Kidney (tissue), 14 donors: ENCODE measurements around the gene SH3RF3. TPM values are rescaled to one million over a fixed set of nuclear protein-coding genes. Genes with fewer than 3 reads are reported as not detected.

Experiments used
- DNase-seq, 5 donors: peaks; one replicate each; pipeline ENCODE4 v3.0.0-alpha.2; 2013 to 2020
- FAIRE-seq: peaks from 2 replicates; lab custom pipeline; 2012; peaks lifted over from hg19 to GRCh38; lab: Jason Lieb, UNC
- H3K27ac ChIP-seq, 2 donors: one replicate each; pipeline ENCODE4 v1.7.0; 2013; ENCODE audit warnings: low read depth in 2 of 2, low read length in 2 of 2, inconsistent platforms in 1 of 2
- H3K27me3 ChIP-seq: one replicate; pipeline ENCODE4 v1.7.1; 2013; ENCODE audit warnings: low read length, inconsistent platforms; ENCODE audit not compliant: control insufficient read depth, insufficient read depth
- H3K36me3 ChIP-seq, 3 donors: one replicate each; pipeline versions ENCODE4 v1.7.0 to v1.7.1; 2013; ENCODE audit warnings: low read length in 3 of 3, control low read depth in 1 of 3, inconsistent platforms in 1 of 3; ENCODE audit not compliant: insufficient read depth in 3 of 3, control insufficient read depth in 2 of 3
- H3K4me1 ChIP-seq, 3 donors: one replicate each; pipeline versions ENCODE4 v1.7.0 to v1.7.1; 2013; ENCODE audit warnings: low read length in 3 of 3, inconsistent platforms in 1 of 3, low read depth in 1 of 3; ENCODE audit not compliant: control insufficient read depth in 2 of 3, insufficient read depth in 2 of 3
- H3K4me3 ChIP-seq, 3 donors: one replicate each; pipeline versions ENCODE4 v1.7.0 to v1.8.1; 2013; ENCODE audit warnings: low read length in 3 of 3, control low read depth in 1 of 3, inconsistent platforms in 1 of 3
- H3K9ac ChIP-seq, 3 donors: one replicate each; pipeline versions ENCODE4 v1.7.0 to v1.7.1; 2013; ENCODE audit warnings: low read length in 3 of 3, control low read depth in 1 of 3, inconsistent platforms in 1 of 3
- H3K9me3 ChIP-seq, 3 donors: one replicate each; pipeline versions ENCODE4 v1.7.0 to v1.7.1; 2013; ENCODE audit warnings: low read length in 3 of 3, control low read depth in 1 of 3, inconsistent platforms in 1 of 3; ENCODE audit not compliant: control insufficient read depth in 2 of 3, insufficient read depth in 1 of 3
- intact Hi-C: fragments of 100-400 bp; cut with DNase I; formaldehyde crosslinking; loops from one replicate; pipeline ENCODE4 v1.11.1; 2022
- polyA plus RNA-seq: library from polyadenylated mRNA; stranded (reverse); fragments of 350-450 nt; fragmentation: Illumina TruSeq; extraction: RNeasy Lipid Tissue Mini Kit (QIAGEN cat#74804); gene quantifications from one replicate; pipeline ENCODE4 v1.2.3, GENCODE V29; 2014; ENCODE audit warnings: low read depth, low replicate concordance; ENCODE audit not compliant: insufficient read depth
- total RNA-seq: library from RNA; stranded (reverse); fragmentation: NEBNext Ultra II Directional; extraction: Animal tissue kit (Norgen Biotek cat#: 25700); gene quantifications from one replicate; pipeline ENCODE4 v1.2.1, GENCODE V29; 2021
- TF ChIP-seq, protein P1 (sequence below): IDR thresholded peaks from 3 replicates; pipeline ENCODE4 v1.5.1; 2012; ENCODE audit warnings: mild to moderate bottlenecking, moderate library complexity, borderline replicate concordance; ENCODE audit not compliant: insufficient read depth; ENCODE audit errors: extremely low read depth
- donor health status: control.
- donor health status: control.
- donor health status: control.
- donor health status: control.
- donor health status: control.
- donor health status: DM: yes; HTN: yes; CAD: no.
- donor health status: Normal renal cell carcinoma (clear cell type).

The SH3RF3 gene
- total and polyA plus RNA-seq, 2 donors from 2014 or later = 1.7 to 10.7 TPM

DNA sequence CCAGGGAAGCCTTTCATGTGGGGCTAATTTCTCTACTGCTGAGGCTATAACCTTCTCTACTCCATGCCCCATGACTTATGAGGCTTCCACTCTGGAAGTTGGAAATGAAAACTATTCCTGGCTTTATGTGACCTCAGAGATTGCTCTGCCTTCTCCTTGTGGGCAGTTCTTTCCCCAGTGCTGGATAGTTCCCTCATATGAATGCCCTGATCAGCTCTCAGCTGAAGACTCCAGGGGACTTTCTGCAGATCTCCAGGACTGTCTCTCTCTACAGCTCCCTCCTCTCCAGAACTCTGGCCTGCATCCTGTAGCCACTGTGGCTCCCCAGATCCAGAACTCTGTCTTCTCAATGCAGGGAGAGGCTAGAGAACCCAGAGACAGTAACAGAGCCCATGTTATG is 249.7 kb downstream of the SH3RF3 start:
- Histone ChIP-seq H3K4me1 (peaks cover 0 to 7% (median 5%) of the 10 kb centered on the region in 3 donors), H3K27ac (no peak overlapping the region), H3K9me3 (no peaks in the 10 kb centered on the region), H3K9ac (no peak overlapping the region), H3K36me3 (no peaks in the 10 kb centered on the region), H3K27me3 (no peaks in the 10 kb centered on the region), H3K4me3 (no peak overlapping the region)
- FAIRE-seq (no peak), DNase-seq (peak in 1 of 5 donors; percentile 2)
- intact Hi-C loops = no loop called here
- TF ChIP-seq, protein P1, sequence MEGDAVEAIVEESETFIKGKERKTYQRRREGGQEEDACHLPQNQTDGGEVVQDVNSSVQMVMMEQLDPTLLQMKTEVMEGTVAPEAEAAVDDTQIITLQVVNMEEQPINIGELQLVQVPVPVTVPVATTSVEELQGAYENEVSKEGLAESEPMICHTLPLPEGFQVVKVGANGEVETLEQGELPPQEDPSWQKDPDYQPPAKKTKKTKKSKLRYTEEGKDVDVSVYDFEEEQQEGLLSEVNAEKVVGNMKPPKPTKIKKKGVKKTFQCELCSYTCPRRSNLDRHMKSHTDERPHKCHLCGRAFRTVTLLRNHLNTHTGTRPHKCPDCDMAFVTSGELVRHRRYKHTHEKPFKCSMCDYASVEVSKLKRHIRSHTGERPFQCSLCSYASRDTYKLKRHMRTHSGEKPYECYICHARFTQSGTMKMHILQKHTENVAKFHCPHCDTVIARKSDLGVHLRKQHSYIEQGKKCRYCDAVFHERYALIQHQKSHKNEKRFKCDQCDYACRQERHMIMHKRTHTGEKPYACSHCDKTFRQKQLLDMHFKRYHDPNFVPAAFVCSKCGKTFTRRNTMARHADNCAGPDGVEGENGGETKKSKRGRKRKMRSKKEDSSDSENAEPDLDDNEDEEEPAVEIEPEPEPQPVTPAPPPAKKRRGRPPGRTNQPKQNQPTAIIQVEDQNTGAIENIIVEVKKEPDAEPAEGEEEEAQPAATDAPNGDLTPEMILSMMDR = no peak

GRCh38 chr2:109379507-109379906 is 250.5 kb downstream of the SH3RF3 start:
- TF ChIP-seq, protein P1 = no peak
- H3K4me3 ChIP-seq = no peak overlapping the region
- no peak overlapping the region for H3K9ac ChIP-seq
- no peak for FAIRE-seq
- intact Hi-C loops = no loop called here
- DNase-seq = peak in 1 of 5 donors; percentile 10
- no peak overlapping the region for H3K27ac ChIP-seq
- no peaks in the 10 kb centered on the region for H3K9me3 ChIP-seq
- peaks cover 0 to 7% (median 5%) of the 10 kb centered on the region in 3 donors for H3K4me1 ChIP-seq
- H3K27me3 ChIP-seq = no peaks in the 10 kb centered on the region
- H3K36me3 ChIP-seq = no peaks in the 10 kb centered on the region

DNA sequence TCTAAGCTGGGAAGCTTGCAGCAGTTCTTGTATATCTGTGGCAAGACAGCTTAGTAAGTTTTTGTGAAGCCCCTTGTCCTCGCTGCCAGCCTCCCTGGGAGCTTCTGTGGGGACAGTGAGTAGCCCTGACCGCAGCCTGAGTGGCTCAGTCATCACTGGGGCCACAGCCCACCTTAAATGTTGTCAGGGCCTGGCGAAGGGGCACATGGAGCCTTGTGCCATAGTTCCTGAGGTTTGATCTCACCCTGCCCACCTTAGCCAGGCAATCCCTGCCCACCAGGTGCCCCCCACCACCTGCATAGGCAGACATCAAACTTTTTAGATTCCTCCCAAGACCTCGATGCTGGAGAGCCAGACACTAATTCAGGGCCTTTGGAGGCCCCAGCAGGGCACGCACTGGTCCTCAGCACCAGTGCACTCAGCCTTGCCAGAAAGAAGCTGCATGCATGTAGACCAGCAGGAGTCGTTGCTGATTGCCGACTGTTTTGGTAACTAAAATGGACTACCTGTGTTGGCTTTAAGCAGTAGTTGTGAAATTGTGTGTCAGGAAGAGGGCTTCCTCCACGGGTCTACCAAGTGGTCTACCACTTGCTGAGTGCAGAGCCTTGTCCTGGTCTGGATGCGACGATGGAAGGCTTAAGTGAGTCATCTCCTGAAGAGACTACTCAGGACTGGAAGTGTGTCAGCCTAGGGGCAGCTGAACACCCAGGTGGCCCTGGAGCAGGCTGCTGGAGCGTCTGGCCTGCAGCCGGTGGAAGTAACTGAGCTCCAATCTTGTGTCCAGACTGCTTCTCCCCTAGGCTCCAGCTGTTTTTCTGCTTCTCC is 251.7 kb downstream of the SH3RF3 start:
- FAIRE-seq (no peak), DNase-seq (peak in 3 of 5 donors; percentile 7 to 41 (median 23))
- Histone ChIP-seq H3K27ac (no peak overlapping the region), H3K36me3 (no peaks in the 10 kb centered on the region), H3K9me3 (no peaks in the 10 kb centered on the region), H3K27me3 (no peaks in the 10 kb centered on the region), H3K4me1 (peaks cover 0 to 7% (median 5%) of the 10 kb centered on the region in 3 donors), H3K4me3 (no peak overlapping the region), H3K9ac (no peak overlapping the region)
- intact Hi-C loops = no loop called here
- TF ChIP-seq, protein P1 = no peak
